Measurements from ENCODE around the gene DMXL2. TPM values are rescaled to one million over a fixed set of nuclear protein-coding genes. Genes with fewer than 3 reads are reported as not detected.

The DMXL2 gene
- total and polyA plus RNA-seq, 2 donors from 2014 or later, result 14.6 to 29.0 TPM

DNA sequence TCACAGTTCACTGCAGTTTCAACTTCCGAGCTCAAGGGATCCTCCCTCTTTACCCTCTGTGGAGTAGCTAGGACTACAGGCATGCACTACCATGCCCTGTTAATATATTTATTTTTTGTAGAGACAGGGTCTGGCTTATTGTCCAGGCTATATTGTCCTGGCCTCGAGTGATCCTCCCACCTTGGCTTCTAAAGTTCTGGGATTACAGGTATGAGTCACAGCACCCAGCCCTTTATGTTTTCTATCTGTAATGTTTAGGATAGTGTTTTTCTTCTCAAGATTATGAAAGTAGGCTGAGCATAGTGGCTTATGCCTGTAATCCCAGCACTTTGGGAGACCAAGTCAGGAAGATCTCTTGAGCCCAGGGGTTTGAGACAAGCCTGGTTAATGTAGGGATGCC, 46.8 kb upstream of the DMXL2 start:
- no peaks in the 10 kb centered on the region for H3K36me3 ChIP-seq (ENCODE audit: control insufficient read depth in 2 of 3, insufficient read depth in 3 of 3, low read length in 3 of 3)
- TF ChIP-seq, protein P1, sequence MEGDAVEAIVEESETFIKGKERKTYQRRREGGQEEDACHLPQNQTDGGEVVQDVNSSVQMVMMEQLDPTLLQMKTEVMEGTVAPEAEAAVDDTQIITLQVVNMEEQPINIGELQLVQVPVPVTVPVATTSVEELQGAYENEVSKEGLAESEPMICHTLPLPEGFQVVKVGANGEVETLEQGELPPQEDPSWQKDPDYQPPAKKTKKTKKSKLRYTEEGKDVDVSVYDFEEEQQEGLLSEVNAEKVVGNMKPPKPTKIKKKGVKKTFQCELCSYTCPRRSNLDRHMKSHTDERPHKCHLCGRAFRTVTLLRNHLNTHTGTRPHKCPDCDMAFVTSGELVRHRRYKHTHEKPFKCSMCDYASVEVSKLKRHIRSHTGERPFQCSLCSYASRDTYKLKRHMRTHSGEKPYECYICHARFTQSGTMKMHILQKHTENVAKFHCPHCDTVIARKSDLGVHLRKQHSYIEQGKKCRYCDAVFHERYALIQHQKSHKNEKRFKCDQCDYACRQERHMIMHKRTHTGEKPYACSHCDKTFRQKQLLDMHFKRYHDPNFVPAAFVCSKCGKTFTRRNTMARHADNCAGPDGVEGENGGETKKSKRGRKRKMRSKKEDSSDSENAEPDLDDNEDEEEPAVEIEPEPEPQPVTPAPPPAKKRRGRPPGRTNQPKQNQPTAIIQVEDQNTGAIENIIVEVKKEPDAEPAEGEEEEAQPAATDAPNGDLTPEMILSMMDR (IDR thresholded peaks at IDR 0.05; ENCODE audit: borderline replicate concordance, extremely low read depth, insufficient read depth), result no peak
- no peaks in the 10 kb centered on the region for H3K9me3 ChIP-seq (ENCODE audit: control insufficient read depth in 2 of 3, insufficient read depth in 1 of 3, low read length in 3 of 3)
- no peaks in the 10 kb centered on the region for H3K27me3 ChIP-seq (ENCODE audit: control insufficient read depth, insufficient read depth, low read length)
- no peak overlapping the region for H3K9ac ChIP-seq (ENCODE audit: low read length in 3 of 3)
- DNase-seq, result no peak
- no peak overlapping the region for H3K27ac ChIP-seq (ENCODE audit: low read depth in 2 of 2, low read length in 2 of 2)
- intact Hi-C loops (cut with DNase I), result no loop called here
- H3K4me1 ChIP-seq (ENCODE audit: control insufficient read depth in 2 of 3, insufficient read depth in 2 of 3, low read depth in 1 of 3, low read length in 3 of 3), result no peaks in the 10 kb centered on the region
- H3K4me3 ChIP-seq (ENCODE audit: low read length in 3 of 3), result no peak overlapping the region
- FAIRE-seq, result no peak

DNA sequence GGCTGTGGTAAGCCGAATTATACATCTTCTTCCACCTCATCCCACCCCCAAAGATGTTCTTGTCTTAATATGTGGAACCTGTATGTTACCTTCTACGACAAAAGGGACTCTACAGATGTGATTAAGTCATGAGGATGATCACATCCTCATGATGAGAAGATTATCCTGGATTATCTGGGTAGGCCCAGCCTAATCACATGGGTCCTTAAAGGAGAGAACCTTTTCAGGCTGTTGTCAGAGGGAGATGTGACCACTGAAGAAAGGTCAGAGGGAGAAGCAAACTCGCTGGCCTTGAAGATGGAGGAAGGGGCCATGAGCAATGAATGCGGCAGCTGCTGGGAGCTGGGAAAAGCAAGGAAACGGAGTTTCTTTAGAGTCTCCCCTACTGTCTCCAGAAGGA, 45.9 kb upstream of the DMXL2 start:
- Histone ChIP-seq H3K4me3 (ENCODE audit: low read length in 3 of 3) (no peak overlapping the region), H3K9me3 (ENCODE audit: control insufficient read depth in 2 of 3, insufficient read depth in 1 of 3, low read length in 3 of 3) (no peaks in the 10 kb centered on the region), H3K27ac (ENCODE audit: low read depth in 2 of 2, low read length in 2 of 2) (no peak overlapping the region), H3K4me1 (ENCODE audit: control insufficient read depth in 2 of 3, insufficient read depth in 2 of 3, low read depth in 1 of 3, low read length in 3 of 3) (no peaks in the 10 kb centered on the region), H3K9ac (ENCODE audit: low read length in 3 of 3) (no peak overlapping the region), H3K36me3 (ENCODE audit: control insufficient read depth in 2 of 3, insufficient read depth in 3 of 3, low read length in 3 of 3) (no peaks in the 10 kb centered on the region), H3K27me3 (ENCODE audit: control insufficient read depth, insufficient read depth, low read length) (no peaks in the 10 kb centered on the region)
- intact Hi-C loops (cut with DNase I), result no loop called here
- TF ChIP-seq, protein P1 (IDR thresholded peaks at IDR 0.05; ENCODE audit: borderline replicate concordance, extremely low read depth, insufficient read depth), result no peak
- DNase-seq (no peak), FAIRE-seq (no peak)

DNA sequence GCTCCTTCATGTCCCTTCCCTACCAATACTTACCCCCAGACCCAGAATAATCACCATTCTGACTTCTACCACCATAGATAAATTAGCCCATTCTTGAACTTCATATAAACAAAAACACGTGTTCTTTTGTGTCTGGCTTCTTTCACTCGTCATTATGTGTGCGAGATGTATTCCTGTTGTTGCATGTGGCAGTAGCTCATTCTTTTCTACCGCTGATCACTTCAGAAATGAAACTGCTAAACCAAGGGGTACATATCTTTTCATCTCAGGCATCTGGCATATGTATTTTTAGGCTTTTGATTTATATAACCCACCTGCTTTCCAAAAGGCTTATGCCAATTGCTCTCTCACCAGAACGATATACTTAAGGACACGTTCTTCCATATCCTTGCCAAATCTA, 44.9 kb upstream of the DMXL2 start:
- H3K4me3 ChIP-seq (ENCODE audit: low read length in 3 of 3), result no peak overlapping the region
- H3K27ac ChIP-seq (ENCODE audit: low read depth in 2 of 2, low read length in 2 of 2), result no peak overlapping the region
- H3K27me3 ChIP-seq (ENCODE audit: control insufficient read depth, insufficient read depth, low read length), result no peaks in the 10 kb centered on the region
- TF ChIP-seq, protein P1 (IDR thresholded peaks at IDR 0.05; ENCODE audit: borderline replicate concordance, extremely low read depth, insufficient read depth), result no peak
- no peaks in the 10 kb centered on the region for H3K9me3 ChIP-seq (ENCODE audit: control insufficient read depth in 2 of 3, insufficient read depth in 1 of 3, low read length in 3 of 3)
- H3K36me3 ChIP-seq (ENCODE audit: control insufficient read depth in 2 of 3, insufficient read depth in 3 of 3, low read length in 3 of 3), result no peaks in the 10 kb centered on the region
- no peak overlapping the region for H3K9ac ChIP-seq (ENCODE audit: low read length in 3 of 3)
- no peak for FAIRE-seq
- intact Hi-C loops (cut with DNase I), result no loop called here
- no peak for DNase-seq
- no peaks in the 10 kb centered on the region for H3K4me1 ChIP-seq (ENCODE audit: control insufficient read depth in 2 of 3, insufficient read depth in 2 of 3, low read depth in 1 of 3, low read length in 3 of 3)

DNA sequence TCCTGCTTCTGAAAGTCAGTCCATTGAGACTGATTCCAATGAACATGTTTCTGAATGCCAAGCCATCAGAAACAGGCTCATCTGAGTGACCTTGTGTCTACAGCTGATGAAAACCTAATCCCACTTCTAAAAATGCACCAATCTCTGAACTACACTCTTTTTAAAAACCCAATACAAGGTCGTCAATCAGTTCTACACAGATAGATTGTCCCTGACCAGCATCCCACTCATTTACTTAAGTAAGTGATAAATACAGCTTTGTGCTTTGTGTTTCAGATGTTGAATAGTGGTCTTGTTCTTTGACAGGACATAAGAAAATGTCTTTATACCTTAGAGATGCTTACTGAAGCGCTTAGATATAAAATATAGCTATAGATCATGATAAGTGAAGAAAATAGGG, 38.5 kb upstream of the DMXL2 start:
- DNase-seq, result no peak
- Histone ChIP-seq H3K4me1 (ENCODE audit: control insufficient read depth in 2 of 3, insufficient read depth in 2 of 3, low read depth in 1 of 3, low read length in 3 of 3) (no peaks in the 10 kb centered on the region), H3K27me3 (ENCODE audit: control insufficient read depth, insufficient read depth, low read length) (no peaks in the 10 kb centered on the region), H3K9ac (ENCODE audit: low read length in 3 of 3) (no peak overlapping the region), H3K9me3 (ENCODE audit: control insufficient read depth in 2 of 3, insufficient read depth in 1 of 3, low read length in 3 of 3) (no peaks in the 10 kb centered on the region), H3K27ac (ENCODE audit: low read depth in 2 of 2, low read length in 2 of 2) (no peak overlapping the region), H3K4me3 (ENCODE audit: low read length in 3 of 3) (no peak overlapping the region), H3K36me3 (ENCODE audit: control insufficient read depth in 2 of 3, insufficient read depth in 3 of 3, low read length in 3 of 3) (no peaks in the 10 kb centered on the region)
- intact Hi-C loops (cut with DNase I), result no loop called here
- FAIRE-seq, result no peak
- TF ChIP-seq, protein P1 (IDR thresholded peaks at IDR 0.05; ENCODE audit: borderline replicate concordance, extremely low read depth, insufficient read depth), result no peak
